GM23338 (cell line): ENCODE data around the gene PSMB5. TPM values are rescaled to one million over a fixed set of nuclear protein-coding genes. Genes with fewer than 3 reads are reported as not detected.

ENCODE experiments used
- ATAC-seq: fragments of 200-7000 bp; cut with Tn5 transposase; 3 replicates; pipeline ENCODE4 v1.9.1; 2020
- DNase-seq: peaks from one replicate; pipeline ENCODE4 v3.0.0-alpha.2; 2015; ENCODE audit warnings: low spot score
- H2AFZ ChIP-seq: fragments of 200-600 bp; sonication (generic); 2 replicates; pipeline ENCODE4 v1.8.0; 2016; ENCODE audit warnings: antibody characterized with exemption, mild to moderate bottlenecking, moderate library complexity
- H3F3A ChIP-seq: fragments of 200-600 bp; sonication (generic); replicated peaks from 2 replicates; pipeline ENCODE4 v1.8.0; 2017; ENCODE audit warnings: antibody characterized with exemption, mixed run types, low read depth
- H3K27ac ChIP-seq: fragments of 200-600 bp; sonication (generic); 2 replicates; pipeline ENCODE4 v1.6.1; 2016; ENCODE audit warnings: low read depth
- H3K27me3 ChIP-seq: fragments of 200-600 bp; sonication (generic); 2 replicates; pipeline ENCODE4 v1.8.0; 2016; ENCODE audit warnings: mild to moderate bottlenecking, mixed run types, moderate library complexity; ENCODE audit not compliant: insufficient read depth
- H3K36me3 ChIP-seq: fragments of 200-600 bp; sonication (generic); 2 replicates; pipeline ENCODE4 v1.8.0; 2016; ENCODE audit warnings: mild to moderate bottlenecking; ENCODE audit not compliant: insufficient read depth
- H3K4me1 ChIP-seq: fragments of 200-600 bp; sonication (generic); 2 replicates; pipeline ENCODE4 v1.8.0; 2016; ENCODE audit warnings: mild to moderate bottlenecking, moderate library complexity; ENCODE audit not compliant: insufficient read depth
- H3K4me2 ChIP-seq: fragments of 200-600 bp; sonication (generic); 2 replicates; pipeline ENCODE4 v1.7.1; 2017; ENCODE audit warnings: mixed run types
- H3K4me3 ChIP-seq: fragments of 200-600 bp; sonication (generic); 2 replicates; pipeline ENCODE4 v1.6.1; 2016; ENCODE audit warnings: mixed run types
- H3K79me2 ChIP-seq: fragments of 200-600 bp; sonication (generic); replicated peaks from 2 replicates; pipeline ENCODE4 v1.8.0; 2017; ENCODE audit warnings: mild to moderate bottlenecking; ENCODE audit not compliant: insufficient read depth
- H3K9me2 ChIP-seq: fragments of 200-600 bp; sonication (generic); 2 replicates; pipeline ENCODE4 v1.8.0; 2017; ENCODE audit not compliant: insufficient read depth
- H4K20me1 ChIP-seq: fragments of 200-600 bp; sonication (generic); replicated peaks from 2 replicates; pipeline ENCODE4 v1.8.0; 2017; ENCODE audit warnings: mild to moderate bottlenecking; ENCODE audit not compliant: insufficient read depth
- H3K27ac Mint-ChIP-seq: 2 replicates; pipeline ENCODE4 v1.8.0; 2020; ENCODE audit warnings: inconsistent platforms, mild to moderate bottlenecking, moderate library complexity, mixed read lengths
- H3K27me3 Mint-ChIP-seq: 3 replicates; pipeline ENCODE4 v1.8.0; 2022; ENCODE audit warnings: low read depth, mild to moderate bottlenecking, moderate library complexity, mixed read lengths, inconsistent platforms; ENCODE audit not compliant: insufficient read depth, poor library complexity
- H3K36me3 Mint-ChIP-seq: 3 replicates; pipeline ENCODE4 v1.8.0; 2021; ENCODE audit warnings: low read depth, mild to moderate bottlenecking, inconsistent platforms, moderate library complexity, mixed read lengths
- H3K4me1 Mint-ChIP-seq: 3 replicates; pipeline ENCODE4 v1.8.0; 2020; ENCODE audit warnings: mild to moderate bottlenecking, inconsistent platforms, mixed read lengths
- H3K4me3 Mint-ChIP-seq: 3 replicates; pipeline ENCODE4 v1.8.0; 2021; ENCODE audit warnings: moderate library complexity, mild to moderate bottlenecking, inconsistent platforms, mixed read lengths
- H3K9me3 Mint-ChIP-seq: 3 replicates; pipeline ENCODE4 v1.8.0; 2020; ENCODE audit warnings: moderate library complexity, mild to moderate bottlenecking, inconsistent platforms, mixed read lengths
- CREB1 ChIP-seq: fragments of 250-450 bp; sonication (Bioruptor Pico); IDR thresholded peaks from 2 replicates; pipeline ENCODE4 v1.5.0; 2020; ENCODE audit warnings: low read depth, mild to moderate bottlenecking, moderate library complexity
- EZH2 ChIP-seq: fragments of 200-600 bp; sonication (generic); IDR thresholded peaks from one replicate; pipeline ENCODE4 v1.8.0; 2017; ENCODE audit warnings: antibody characterized with exemption, mild to moderate bottlenecking, low read depth; ENCODE audit not compliant: unreplicated experiment
- JUNB ChIP-seq: IDR thresholded peaks from one replicate; pipeline ENCODE4 v1.6.1; 2016; ENCODE audit warnings: antibody characterized with exemption; ENCODE audit not compliant: unreplicated experiment
- NANOG ChIP-seq: IDR thresholded peaks from 2 replicates; pipeline ENCODE4 v1.6.1; 2016; ENCODE audit warnings: antibody characterized with exemption, borderline replicate concordance
- POLR2AphosphoS5 ChIP-seq: IDR thresholded peaks from 2 replicates; pipeline ENCODE4 v1.6.1; 2016; ENCODE audit warnings: antibody characterized with exemption, low read depth
- STAT1 ChIP-seq: IDR thresholded peaks from one replicate; pipeline ENCODE4 v1.6.1; 2016; ENCODE audit warnings: antibody characterized with exemption; ENCODE audit not compliant: unreplicated experiment
- ZNF114 ChIP-seq: fragments of 250-450 bp; sonication (Bioruptor Pico); IDR thresholded peaks from 2 replicates; pipeline ENCODE4 v1.5.0; 2020; ENCODE audit warnings: mild to moderate bottlenecking, moderate library complexity
- polyA plus RNA-seq: library from polyadenylated mRNA; unstranded; fragments of >200 nt; fragmentation: Nextera tagmentation; extraction: Ambion mirVana; gene quantifications from 2 replicates; pipeline ENCODE4 v1.2.1, GENCODE V29; 2016
- total RNA-seq: library from RNA; depleted of rRNA; stranded (reverse); fragments of >200 nt; shearing (Covaris generic); gene quantifications from 2 replicates; pipeline ENCODE4 v1.2.3, GENCODE V29; 2014
- TF ChIP-seq, protein P1 (sequence below), 2 experiments: fragments of 200-600 bp in 1 of 2; sonication (generic) in 1 of 2; conservative IDR thresholded peaks; 2 replicates each; pipeline versions ENCODE4 v1.5.1 to v1.6.1; 2016 to 2017; ENCODE audit warnings: antibody characterized with exemption in 2 of 2, low read depth in 2 of 2, mild to moderate bottlenecking in 2 of 2, moderate library complexity in 1 of 2
- TF ChIP-seq, protein P2 (sequence below): IDR thresholded peaks from one replicate; pipeline ENCODE4 v1.6.1; 2018; ENCODE audit warnings: antibody characterized with exemption; ENCODE audit not compliant: unreplicated experiment

The PSMB5 gene
- total and polyA plus RNA-seq, 2 experiments from 2014 or later = 265 to 341 TPM

DNA sequence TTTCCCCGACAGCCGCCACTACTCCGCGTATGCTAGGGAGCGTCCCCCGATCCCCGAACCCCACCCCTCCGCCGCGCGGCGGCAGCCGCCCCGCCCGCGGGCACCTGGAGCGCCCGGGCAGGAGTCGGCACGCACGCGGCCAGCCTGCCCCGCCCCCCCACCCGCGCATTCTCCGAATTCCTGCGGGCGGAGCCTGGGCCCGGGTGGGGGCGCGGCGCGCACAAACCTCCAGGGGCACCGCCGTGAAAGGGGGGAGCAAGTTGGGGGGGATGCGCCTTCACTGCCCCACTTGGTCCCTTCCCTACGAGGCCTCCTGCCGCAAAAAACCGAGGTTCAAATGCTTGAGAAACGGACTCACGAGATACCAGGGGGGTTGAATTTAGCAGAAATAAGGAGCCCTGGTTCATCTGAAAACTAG lies 54.0 kb downstream of the PSMB5 start (continued):
- TF ChIP-seq, protein P1, sequence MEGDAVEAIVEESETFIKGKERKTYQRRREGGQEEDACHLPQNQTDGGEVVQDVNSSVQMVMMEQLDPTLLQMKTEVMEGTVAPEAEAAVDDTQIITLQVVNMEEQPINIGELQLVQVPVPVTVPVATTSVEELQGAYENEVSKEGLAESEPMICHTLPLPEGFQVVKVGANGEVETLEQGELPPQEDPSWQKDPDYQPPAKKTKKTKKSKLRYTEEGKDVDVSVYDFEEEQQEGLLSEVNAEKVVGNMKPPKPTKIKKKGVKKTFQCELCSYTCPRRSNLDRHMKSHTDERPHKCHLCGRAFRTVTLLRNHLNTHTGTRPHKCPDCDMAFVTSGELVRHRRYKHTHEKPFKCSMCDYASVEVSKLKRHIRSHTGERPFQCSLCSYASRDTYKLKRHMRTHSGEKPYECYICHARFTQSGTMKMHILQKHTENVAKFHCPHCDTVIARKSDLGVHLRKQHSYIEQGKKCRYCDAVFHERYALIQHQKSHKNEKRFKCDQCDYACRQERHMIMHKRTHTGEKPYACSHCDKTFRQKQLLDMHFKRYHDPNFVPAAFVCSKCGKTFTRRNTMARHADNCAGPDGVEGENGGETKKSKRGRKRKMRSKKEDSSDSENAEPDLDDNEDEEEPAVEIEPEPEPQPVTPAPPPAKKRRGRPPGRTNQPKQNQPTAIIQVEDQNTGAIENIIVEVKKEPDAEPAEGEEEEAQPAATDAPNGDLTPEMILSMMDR (conservative IDR thresholded peaks at IDR 0.05; ENCODE audit: low read depth in 2 of 2) = no peak
- TF ChIP-seq ZNF114 (CRISPR knock-in tag) (no peak), NANOG (no peak), CREB1 (CRISPR knock-in tag) (no peak)

DNA sequence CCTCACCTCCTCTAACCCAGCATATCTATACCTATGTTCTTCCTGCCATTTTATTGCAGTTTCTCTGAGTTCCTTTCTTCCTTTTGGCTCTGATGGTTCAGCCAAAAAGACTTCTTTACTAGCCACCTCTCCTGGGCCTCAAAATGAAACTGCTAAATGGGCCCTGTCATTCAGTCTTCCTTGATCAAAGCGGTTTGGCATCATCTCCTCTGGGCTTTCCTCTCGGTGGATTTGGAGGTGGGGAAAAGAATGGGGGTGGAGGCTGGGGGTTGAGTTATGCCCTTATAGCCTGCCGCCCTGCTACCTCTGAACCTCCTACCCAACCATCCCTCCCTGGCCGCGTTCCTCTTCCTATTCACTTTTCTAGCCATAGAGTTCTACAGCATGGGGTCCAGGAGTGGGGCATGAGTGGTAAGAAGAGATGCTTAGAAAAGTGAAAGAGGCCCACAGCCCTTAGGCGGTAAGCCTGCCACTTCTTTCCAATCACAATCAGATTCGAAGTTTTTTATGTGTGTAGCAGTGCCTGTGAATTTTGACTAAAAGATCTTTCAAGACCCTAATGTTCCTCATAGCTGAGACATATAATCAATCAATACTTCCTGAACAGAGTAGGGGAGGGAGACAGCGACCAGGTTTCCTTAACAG lies 54.8 kb downstream of the PSMB5 start:
- no peak overlapping the region for H3K27ac Mint-ChIP-seq
- Histone ChIP-seq H2AFZ (no peak overlapping the region), H3K4me2 (peak overlapping the region; percentile 92), H3F3A (peaks cover 32% of the 10 kb centered on the region), H3K4me3 (peak overlapping the region; percentile 70), H3K9me2 (no peaks in the 10 kb centered on the region), H3K27me3 (peaks cover 19% of the 10 kb centered on the region), H4K20me1 (no peaks in the 10 kb centered on the region; the same call in 1 of the 2 replicates), H3K79me2 (peaks cover 47% of the 10 kb centered on the region), H3K27ac (0 out of 2 replicates have a peak overlapping the region, but pooled peaks have one; percentile 81), H3K4me1 (peaks cover 41% of the 10 kb centered on the region), H3K36me3 (peaks cover 16% of the 10 kb centered on the region; the same call in 1 of the 2 replicates)
- H3K4me1 Mint-ChIP-seq = peaks cover 48% of the 10 kb centered on the region
- DNase-seq = no peak
- TF ChIP-seq POLR2AphosphoS5 (no peak), EZH2 (no peak), JUNB (no peak), STAT1 (no peak)
- TF ChIP-seq, protein P2, sequence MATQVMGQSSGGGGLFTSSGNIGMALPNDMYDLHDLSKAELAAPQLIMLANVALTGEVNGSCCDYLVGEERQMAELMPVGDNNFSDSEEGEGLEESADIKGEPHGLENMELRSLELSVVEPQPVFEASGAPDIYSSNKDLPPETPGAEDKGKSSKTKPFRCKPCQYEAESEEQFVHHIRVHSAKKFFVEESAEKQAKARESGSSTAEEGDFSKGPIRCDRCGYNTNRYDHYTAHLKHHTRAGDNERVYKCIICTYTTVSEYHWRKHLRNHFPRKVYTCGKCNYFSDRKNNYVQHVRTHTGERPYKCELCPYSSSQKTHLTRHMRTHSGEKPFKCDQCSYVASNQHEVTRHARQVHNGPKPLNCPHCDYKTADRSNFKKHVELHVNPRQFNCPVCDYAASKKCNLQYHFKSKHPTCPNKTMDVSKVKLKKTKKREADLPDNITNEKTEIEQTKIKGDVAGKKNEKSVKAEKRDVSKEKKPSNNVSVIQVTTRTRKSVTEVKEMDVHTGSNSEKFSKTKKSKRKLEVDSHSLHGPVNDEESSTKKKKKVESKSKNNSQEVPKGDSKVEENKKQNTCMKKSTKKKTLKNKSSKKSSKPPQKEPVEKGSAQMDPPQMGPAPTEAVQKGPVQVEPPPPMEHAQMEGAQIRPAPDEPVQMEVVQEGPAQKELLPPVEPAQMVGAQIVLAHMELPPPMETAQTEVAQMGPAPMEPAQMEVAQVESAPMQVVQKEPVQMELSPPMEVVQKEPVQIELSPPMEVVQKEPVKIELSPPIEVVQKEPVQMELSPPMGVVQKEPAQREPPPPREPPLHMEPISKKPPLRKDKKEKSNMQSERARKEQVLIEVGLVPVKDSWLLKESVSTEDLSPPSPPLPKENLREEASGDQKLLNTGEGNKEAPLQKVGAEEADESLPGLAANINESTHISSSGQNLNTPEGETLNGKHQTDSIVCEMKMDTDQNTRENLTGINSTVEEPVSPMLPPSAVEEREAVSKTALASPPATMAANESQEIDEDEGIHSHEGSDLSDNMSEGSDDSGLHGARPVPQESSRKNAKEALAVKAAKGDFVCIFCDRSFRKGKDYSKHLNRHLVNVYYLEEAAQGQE = no peak
- TF ChIP-seq, protein P1 (conservative IDR thresholded peaks at IDR 0.05; ENCODE audit: low read depth in 2 of 2) = no peak
- peaks cover 10% of the 10 kb centered on the region; the same call in 2 of the 3 replicates for H3K9me3 Mint-ChIP-seq
- no peak for ATAC-seq
- H3K36me3 Mint-ChIP-seq = peaks cover 52% of the 10 kb centered on the region
- peaks cover 17% of the 10 kb centered on the region for H3K27me3 Mint-ChIP-seq
- peak overlapping the region; percentile 69 for H3K4me3 Mint-ChIP-seq
